Cardiac atrium fibroblast (primary cell): ENCODE results near the gene TMEM134. TPM values are rescaled to one million over a fixed set of nuclear protein-coding genes. Genes with fewer than 3 reads are reported as not detected.

Source experiments
- total RNA-seq: library from RNA; depleted of rRNA; stranded (reverse); fragments of >200 nt; gene quantifications from 2 replicates; pipeline ENCODE4 v1.2.3, GENCODE V29; 2015

The TMEM134 gene, protein sequence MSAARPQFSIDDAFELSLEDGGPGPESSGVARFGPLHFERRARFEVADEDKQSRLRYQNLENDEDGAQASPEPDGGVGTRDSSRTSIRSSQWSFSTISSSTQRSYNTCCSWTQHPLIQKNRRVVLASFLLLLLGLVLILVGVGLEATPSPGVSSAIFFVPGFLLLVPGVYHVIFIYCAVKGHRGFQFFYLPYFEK
- 32.7 and 46.2 TPM in 2 replicates for total RNA-seq

GRCh38 chr11:67468759-67469507 lies at the start of gene TMEM134:
Gene TMEM134, minus strand, starts transcription at chr11:67469251. Its CDS starts 59 bp downstream, at chr11:67469192.

GRCh38 chr11:67507864-67508485 lies 38.9 kb upstream of the TMEM134 start, which contains the start of gene CDK2AP2:
Gene CDK2AP2, minus strand, starts transcription at chr11:67508162. Its CDS starts 80 bp downstream, at chr11:67508082.

GRCh38 chr11:67504950-67505581 lies 36.0 kb upstream of the TMEM134 start, which contains the start of gene PITPNM1:
Gene PITPNM1, minus strand, starts transcription at chr11:67505363. Its CDS starts 1,183 bp downstream, at chr11:67504180.

DNA sequence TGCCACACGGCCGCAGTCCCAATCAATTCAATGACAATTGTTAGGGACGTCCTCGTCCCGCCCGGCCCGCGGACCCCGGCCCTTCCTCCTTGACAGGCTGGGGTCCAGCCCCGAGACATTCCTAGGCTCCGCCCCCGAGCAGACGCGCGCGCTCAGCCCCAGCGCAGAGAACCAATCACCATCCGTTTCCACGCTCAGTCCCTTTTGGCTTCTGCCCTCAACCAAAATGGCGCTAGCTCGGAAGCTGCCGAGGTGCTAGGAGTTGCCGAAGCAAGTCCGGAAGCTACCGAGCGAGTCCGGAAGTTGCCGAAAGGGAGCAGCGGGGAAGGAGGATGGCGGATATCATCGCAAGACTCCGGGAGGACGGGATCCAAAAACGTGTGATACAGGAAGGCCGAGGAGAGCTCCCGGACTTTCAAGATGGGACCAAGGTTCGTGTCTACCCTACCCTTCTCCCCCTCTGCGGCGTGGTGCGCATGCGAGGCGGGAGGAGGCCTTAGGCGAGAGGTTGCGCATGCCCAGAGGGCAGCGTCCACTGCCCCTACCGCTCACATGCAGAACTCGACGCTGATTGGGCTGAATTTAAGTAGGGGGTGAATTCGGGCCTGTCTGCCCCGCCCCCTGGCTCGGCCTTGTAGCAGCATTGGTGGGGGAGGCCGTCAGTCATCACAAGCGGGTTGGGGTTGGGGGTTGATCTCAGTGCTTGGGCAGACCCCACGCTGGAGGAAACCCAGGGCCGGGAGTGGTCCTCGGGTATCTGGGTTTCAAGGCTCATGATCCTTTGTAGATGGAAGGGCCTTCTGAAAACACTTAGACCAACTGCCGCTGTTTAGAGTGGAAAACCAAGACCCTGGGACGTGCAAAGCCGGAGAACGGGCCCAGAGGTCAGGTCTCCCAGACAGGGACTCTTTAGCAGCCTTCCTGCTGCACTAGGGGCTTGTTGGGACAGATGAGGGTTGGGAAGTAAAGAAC lies 14.1 kb upstream of the TMEM134 start, which contains the start of gene AIP:
AIP (plus strand) TSS at position 200 of the 972 bp plus-strand sequence; CDS start at position 333, 133 bp downstream.

GRCh38 chr11:67455054-67455453 lies 14.0 kb downstream of the TMEM134 start, which contains the start of gene CABP4:
Gene CABP4, plus strand, starts transcription at chr11:67455354. Its CDS starts 70 bp downstream, at chr11:67455424.

DNA sequence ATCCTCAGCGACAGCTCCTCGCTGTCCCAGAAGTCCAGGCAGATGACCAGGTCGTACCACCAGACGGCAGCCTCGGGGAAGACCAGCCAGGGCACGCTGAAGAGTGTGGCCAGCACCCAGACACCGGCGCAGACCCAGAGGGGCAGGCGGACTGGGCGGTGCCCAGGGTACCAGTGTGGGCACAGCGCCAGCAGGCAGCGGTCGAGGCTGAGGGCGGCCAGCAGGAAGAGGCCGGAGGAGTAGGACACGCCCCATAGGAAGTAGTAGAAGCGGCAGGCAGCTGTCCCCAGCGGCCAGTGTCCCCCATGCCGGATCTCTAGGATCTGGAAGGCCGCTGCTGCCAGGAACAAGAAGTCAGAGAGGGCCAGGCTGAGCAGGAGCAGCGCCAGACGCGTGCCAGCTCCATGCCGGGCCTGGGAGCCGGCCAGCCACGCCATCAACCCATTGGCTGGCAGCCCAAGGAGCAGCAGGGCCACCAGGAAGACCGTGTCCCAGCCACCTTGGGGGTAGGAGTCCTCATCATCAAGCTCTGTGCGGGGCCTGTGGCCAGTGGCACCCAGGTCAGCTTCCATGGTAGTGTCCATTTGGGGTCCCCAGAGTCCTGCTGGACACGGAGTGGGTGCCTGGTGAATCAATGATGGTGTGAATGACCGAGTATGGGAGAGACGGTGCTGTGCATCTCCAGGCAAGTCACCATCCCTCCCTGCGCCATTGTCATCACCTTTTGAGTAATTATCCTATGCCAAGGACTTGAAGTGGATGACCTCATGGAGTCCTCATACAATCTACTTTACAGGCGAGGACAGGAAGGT lies 16.7 kb downstream of the TMEM134 start, which contains the start of gene GPR152:
GPR152 (minus strand) TSS at position 589 of the 812 bp plus-strand sequence; CDS start at position 584, 5 bp downstream.

GRCh38 chr11:67437082-67437808 lies 31.8 kb downstream of the TMEM134 start, which contains the start of gene PTPRCAP:
Gene PTPRCAP, minus strand, starts transcription at chr11:67437682. Its CDS starts 63 bp downstream, at chr11:67437619.

DNA sequence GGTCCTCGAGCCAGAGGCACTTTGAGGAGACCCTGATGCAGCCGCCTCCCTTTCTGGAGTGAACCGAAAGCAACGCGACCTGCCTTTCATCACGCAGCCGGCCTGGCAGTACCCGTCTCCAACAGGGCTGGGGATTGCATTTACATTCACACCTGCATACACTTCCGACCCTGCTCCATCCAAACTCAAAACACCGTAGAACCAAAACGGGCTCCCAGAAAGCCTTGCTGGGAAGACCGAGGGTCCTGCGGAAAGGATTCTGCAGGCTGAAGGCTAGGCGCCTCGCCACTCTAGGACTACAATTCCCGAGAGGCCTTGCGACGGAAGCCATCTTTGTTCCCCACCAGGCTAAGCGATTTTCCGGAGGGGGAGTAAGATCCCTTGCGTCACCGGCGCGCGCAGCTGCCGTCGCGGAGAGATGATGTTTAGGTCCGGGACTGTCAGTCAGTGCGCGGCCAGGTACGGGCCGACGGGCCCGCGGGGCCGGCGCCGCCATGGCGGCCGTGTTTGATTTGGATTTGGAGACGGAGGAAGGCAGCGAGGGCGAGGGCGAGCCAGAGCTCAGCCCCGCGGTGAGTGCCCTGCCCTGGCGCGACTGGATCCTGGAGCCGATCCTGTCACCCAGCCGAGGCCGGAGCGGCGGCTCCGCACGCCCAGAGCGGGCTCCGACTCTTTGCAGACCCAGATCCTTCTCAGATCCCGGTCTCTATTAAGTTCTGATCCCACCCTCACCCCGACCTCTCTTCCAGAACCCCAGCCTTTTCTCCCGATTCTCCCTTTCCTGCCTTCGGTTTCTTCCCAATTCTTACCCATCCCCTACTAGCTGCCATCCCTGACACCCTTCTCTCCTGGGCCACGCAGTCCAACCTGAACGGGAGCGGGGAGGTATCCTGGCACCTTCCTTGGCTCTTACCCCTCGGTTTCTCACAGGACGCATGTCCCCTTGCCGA lies 40.7 kb downstream of the TMEM134 start, which contains the start of gene RPS6KB2:
RPS6KB2 (plus strand) TSS at position 443 of the 950 bp plus-strand sequence; CDS start at position 495, 52 bp downstream.

DNA sequence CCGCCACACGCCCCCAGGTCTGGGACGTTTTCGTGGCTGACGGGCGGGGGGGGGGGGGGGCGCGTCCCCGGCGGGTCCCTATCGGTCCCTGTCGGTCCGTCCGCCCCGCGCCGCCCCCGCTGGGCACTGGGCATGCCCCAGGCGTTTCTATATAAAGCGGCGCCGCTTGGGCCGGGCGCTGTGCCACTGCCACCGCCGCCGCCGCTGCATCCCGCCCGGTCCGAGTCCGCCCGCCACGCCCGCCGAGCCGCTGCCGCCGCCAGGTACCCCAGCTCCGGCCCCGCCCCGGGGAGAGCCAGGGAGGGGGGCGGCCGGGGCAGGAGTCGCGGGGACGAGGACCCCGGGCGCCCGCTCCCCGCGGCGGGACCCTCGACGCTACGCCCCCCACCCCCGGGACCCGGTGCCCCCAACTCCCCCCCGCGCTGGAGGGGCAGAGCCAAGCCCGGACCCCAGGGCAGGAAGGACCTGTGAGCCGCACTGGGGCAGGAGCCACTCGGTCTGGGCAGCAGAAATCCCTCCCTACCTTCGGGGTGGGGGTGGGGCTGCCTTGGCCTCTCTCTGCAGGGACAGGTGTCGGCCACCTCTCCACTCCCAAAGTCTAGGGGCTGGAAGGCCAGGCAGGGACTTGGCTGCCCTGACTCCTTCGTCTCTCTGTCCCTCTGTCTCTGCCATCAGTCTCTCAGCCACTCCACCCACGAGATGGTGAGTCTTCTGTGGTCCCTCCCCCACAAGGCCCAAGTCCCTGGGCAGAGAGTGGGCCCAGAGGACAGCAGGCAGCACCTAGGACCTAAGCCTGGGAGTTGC lies 53.3 kb downstream of the TMEM134 start, which contains the start of gene CARNS1:
CARNS1 (plus strand) TSS at position 178 of the 804 bp plus-strand sequence; CDS start at position 700, 522 bp downstream.

Other genes with a start within 250 kb of the TMEM134 start
- gene GRK2, start 202.8 kb downstream of the TMEM134 start, total RNA-seq, result 38.7 and 58.7 TPM in 2 replicates
- 22.5 and 26.9 TPM in 2 replicates for gene ANKRD13D, start 179.9 kb downstream of the TMEM134 start, total RNA-seq
- gene SSH3, start 165.7 kb downstream of the TMEM134 start, total RNA-seq, result 10.0 and 39.9 TPM in 2 replicates
- 134 and 176 TPM in 2 replicates for gene POLD4, start 115.7 kb downstream of the TMEM134 start, total RNA-seq
- 14.6 and 18.1 TPM in 2 replicates for gene CLCF1, start 95.7 kb downstream of the TMEM134 start, total RNA-seq
- gene RAD9A, start 77.3 kb downstream of the TMEM134 start, total RNA-seq, result 4.2 and 4.7 TPM in 2 replicates
- gene PPP1CA, start 67.4 kb downstream of the TMEM134 start, total RNA-seq, result 172 and 194 TPM in 2 replicates
- not detected in 2 replicates for gene TBC1D10C, start 65.2 kb downstream of the TMEM134 start, total RNA-seq
- gene CARNS1, start 53.6 kb downstream of the TMEM134 start, total RNA-seq, result 0.49 TPM in 1 of 2 replicates, not detected in the other
- gene RPS6KB2, start 40.8 kb downstream of the TMEM134 start, total RNA-seq, result 46.3 and 51.8 TPM in 2 replicates
- 2.0 TPM in 1 of 2 replicates, not detected in the other for gene PTPRCAP, start 31.6 kb downstream of the TMEM134 start, total RNA-seq
- gene CORO1B, start 25.8 kb downstream of the TMEM134 start, total RNA-seq, result 71.1 and 73.1 TPM in 2 replicates
- not detected in 2 replicates for gene GPR152, start 16.5 kb downstream of the TMEM134 start, total RNA-seq
- not detected in 2 replicates for gene CABP4, start 13.9 kb downstream of the TMEM134 start, total RNA-seq
- 59.2 and 72.4 TPM in 2 replicates for gene AIP, start 13.8 kb upstream of the TMEM134 start, total RNA-seq
- gene PITPNM1, start 36.1 kb upstream of the TMEM134 start, total RNA-seq, result 37.5 and 38.1 TPM in 2 replicates
- 33.5 and 54.3 TPM in 2 replicates for gene CDK2AP2, start 38.9 kb upstream of the TMEM134 start, total RNA-seq
- not detected in 2 replicates for gene CABP2, start 54.2 kb upstream of the TMEM134 start, total RNA-seq
- gene GSTP1, start 114.6 kb upstream of the TMEM134 start, total RNA-seq, result 1,161 and 1,414 TPM in 2 replicates
- 199 and 234 TPM in 2 replicates for gene NDUFV1, start 137.7 kb upstream of the TMEM134 start, total RNA-seq
- gene NUDT8, start 160.7 kb upstream of the TMEM134 start, total RNA-seq, result 4.1 and 14.6 TPM in 2 replicates
- not detected in 2 replicates for gene TBX10, start 170.5 kb upstream of the TMEM134 start, total RNA-seq
- gene ACY3, start 181.5 kb upstream of the TMEM134 start, total RNA-seq, result not detected in 2 replicates
- not detected in 2 replicates for gene ALDH3B2, start 205.4 kb upstream of the TMEM134 start, total RNA-seq